ENCODE results near the gene SFMBT2. TPM values are rescaled to one million over a fixed set of nuclear protein-coding genes. Genes with fewer than 3 reads are reported as not detected.
"Not testable (repeated sequence)": the region's sequence is repeated elsewhere in the genome, so short reads cannot be mapped to it uniquely, and the experiment has no call there.

Gene SFMBT2
- total RNA-seq, 1 experiment from 2014 or later: not detected

DNA sequence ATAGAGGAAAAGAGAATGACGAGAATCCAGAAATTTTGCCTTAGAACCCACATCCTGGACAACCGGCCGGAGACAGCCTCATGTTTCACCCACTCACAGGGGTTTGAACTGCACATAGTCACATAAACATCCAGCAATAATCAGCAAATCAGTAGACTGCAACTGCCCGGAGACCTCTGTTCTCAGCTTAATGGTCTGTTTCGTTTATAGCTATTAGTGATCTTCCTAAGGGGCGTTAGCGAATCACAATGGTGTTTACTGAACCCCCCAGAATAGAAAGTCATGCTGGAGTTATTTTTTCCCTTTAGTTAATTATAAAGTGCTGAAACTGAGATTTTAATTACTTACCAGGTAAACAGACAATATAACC, 98.4 kb downstream of the SFMBT2 start:
- no peak for DNase-seq
- Mint-ChIP-seq H3K27me3 (ENCODE audit: insufficient read depth, unreplicated experiment) (peaks cover 12% of the 10 kb centered on the region), H3K36me3 (ENCODE audit: insufficient read depth, unreplicated experiment) (no peaks in the 10 kb centered on the region), H3K4me3 (ENCODE audit: unreplicated experiment) (no peak overlapping the region), H3K4me1 (ENCODE audit: low read depth, unreplicated experiment) (no peaks in the 10 kb centered on the region), H3K27ac (ENCODE audit: unreplicated experiment) (no peak overlapping the region), H3K9me3 (ENCODE audit: unreplicated experiment) (peaks cover 2% of the 10 kb centered on the region)
- no peaks in the 10 kb centered on the region for H3K4me1 ChIP-seq
- no peaks in the 10 kb centered on the region for H3K36me3 ChIP-seq (ENCODE audit: control insufficient read depth, insufficient read depth, low read length)
- H3K27me3 ChIP-seq (replicated peaks; ENCODE audit: control insufficient read depth, insufficient read depth, low read length): no peaks in the 10 kb centered on the region
- no peak overlapping the region for H3K4me3 ChIP-seq (ENCODE audit: low read depth, low read length)
- intact Hi-C loops (cut with micrococcal nuclease; ENCODE audit: unreplicated experiment): no loop called here
- BruUV-seq (replicated peaks): no TSS peak
- CTCF ChIA-PET: no interaction called here
- H3K9me3 ChIP-seq: no peaks in the 10 kb centered on the region
- POLR2A ChIA-PET: no interaction called here
- TF ChIP-seq, protein P1, sequence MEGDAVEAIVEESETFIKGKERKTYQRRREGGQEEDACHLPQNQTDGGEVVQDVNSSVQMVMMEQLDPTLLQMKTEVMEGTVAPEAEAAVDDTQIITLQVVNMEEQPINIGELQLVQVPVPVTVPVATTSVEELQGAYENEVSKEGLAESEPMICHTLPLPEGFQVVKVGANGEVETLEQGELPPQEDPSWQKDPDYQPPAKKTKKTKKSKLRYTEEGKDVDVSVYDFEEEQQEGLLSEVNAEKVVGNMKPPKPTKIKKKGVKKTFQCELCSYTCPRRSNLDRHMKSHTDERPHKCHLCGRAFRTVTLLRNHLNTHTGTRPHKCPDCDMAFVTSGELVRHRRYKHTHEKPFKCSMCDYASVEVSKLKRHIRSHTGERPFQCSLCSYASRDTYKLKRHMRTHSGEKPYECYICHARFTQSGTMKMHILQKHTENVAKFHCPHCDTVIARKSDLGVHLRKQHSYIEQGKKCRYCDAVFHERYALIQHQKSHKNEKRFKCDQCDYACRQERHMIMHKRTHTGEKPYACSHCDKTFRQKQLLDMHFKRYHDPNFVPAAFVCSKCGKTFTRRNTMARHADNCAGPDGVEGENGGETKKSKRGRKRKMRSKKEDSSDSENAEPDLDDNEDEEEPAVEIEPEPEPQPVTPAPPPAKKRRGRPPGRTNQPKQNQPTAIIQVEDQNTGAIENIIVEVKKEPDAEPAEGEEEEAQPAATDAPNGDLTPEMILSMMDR (IDR thresholded peaks at IDR 0.05; ENCODE audit: insufficient read depth in 1 of 2, low read depth in 1 of 2, low read length in 1 of 2, severe bottlenecking in 1 of 2, unreplicated experiment in 1 of 2): no peak

GRCh38 chr10:7311850-7312487, 98.9 kb downstream of the SFMBT2 start:
- H3K9me3 Mint-ChIP-seq (ENCODE audit: unreplicated experiment); BruUV-seq (replicated peaks); H3K4me1 Mint-ChIP-seq (ENCODE audit: low read depth, unreplicated experiment); H3K4me3 ChIP-seq (ENCODE audit: low read depth, low read length); H3K36me3 Mint-ChIP-seq (ENCODE audit: insufficient read depth, unreplicated experiment); CTCF ChIA-PET; POLR2A ChIA-PET; H3K27me3 ChIP-seq (replicated peaks; ENCODE audit: control insufficient read depth, insufficient read depth, low read length); DNase-seq; H3K36me3 ChIP-seq (ENCODE audit: control insufficient read depth, insufficient read depth, low read length); H3K4me3 Mint-ChIP-seq (ENCODE audit: unreplicated experiment); intact Hi-C loops (cut with micrococcal nuclease; ENCODE audit: unreplicated experiment); H3K4me1 ChIP-seq; H3K9me3 ChIP-seq; H3K27ac Mint-ChIP-seq (ENCODE audit: unreplicated experiment): not testable (repeated sequence)
- peaks cover 12% of the 10 kb centered on the region for H3K27me3 Mint-ChIP-seq (ENCODE audit: insufficient read depth, unreplicated experiment)

DNA sequence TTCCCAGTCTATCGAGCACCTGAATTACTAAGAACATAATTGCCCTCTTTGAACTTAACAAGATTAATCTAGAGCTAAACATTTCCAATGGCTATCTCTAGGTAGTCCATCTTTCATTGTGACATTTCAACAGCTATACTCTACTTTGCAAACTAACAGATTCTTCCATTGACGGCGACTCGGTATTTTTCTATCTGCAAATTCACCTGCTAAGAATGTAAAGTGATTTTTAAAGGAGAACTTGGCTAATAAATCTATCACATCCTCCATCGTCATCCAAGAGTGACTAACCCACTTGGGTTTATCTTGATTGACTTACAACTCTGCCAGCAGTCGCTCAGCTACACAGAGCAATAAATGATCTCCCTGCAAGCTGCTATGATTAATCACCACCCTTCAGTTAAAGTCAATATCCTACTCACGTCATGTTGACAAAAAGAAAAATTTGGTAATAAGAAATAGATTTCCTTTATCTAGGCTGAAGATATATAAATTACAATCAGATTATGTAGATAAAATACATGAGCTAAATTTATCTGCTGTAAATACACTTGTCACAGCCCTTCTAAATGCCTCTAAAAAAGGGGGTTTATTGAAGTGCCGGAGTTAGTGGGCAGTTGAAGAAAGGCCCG, 99.5 kb downstream of the SFMBT2 start:
- BruUV-seq (replicated peaks): no TSS peak
- Histone ChIP-seq H3K36me3 (ENCODE audit: control insufficient read depth, insufficient read depth, low read length) (no peaks in the 10 kb centered on the region), H3K9me3 (peaks cover 6% of the 10 kb centered on the region; the same call in 1 of the 2 replicates), H3K4me3 (ENCODE audit: low read depth, low read length) (no peak overlapping the region), H3K4me1 (no peaks in the 10 kb centered on the region), H3K27me3 (replicated peaks; ENCODE audit: control insufficient read depth, insufficient read depth, low read length) (no peaks in the 10 kb centered on the region)
- Mint-ChIP-seq H3K27ac (ENCODE audit: unreplicated experiment) (no peak overlapping the region), H3K27me3 (ENCODE audit: insufficient read depth, unreplicated experiment) (peaks cover 12% of the 10 kb centered on the region), H3K9me3 (ENCODE audit: unreplicated experiment) (peaks cover 14% of the 10 kb centered on the region), H3K4me3 (ENCODE audit: unreplicated experiment) (no peak overlapping the region), H3K4me1 (ENCODE audit: low read depth, unreplicated experiment) (no peaks in the 10 kb centered on the region), H3K36me3 (ENCODE audit: insufficient read depth, unreplicated experiment) (no peaks in the 10 kb centered on the region)
- TF ChIP-seq, protein P1 (IDR thresholded peaks at IDR 0.05; ENCODE audit: insufficient read depth in 1 of 2, low read depth in 1 of 2, low read length in 1 of 2, severe bottlenecking in 1 of 2, unreplicated experiment in 1 of 2): no peak
- no peak for DNase-seq
- CTCF ChIA-PET: no interaction called here
- POLR2A ChIA-PET: no interaction called here
- intact Hi-C loops (cut with micrococcal nuclease; ENCODE audit: unreplicated experiment): no loop called here

Data from Caco-2 (cell line).